Hepatocyte (in vitro differentiated cells): ENCODE results near the gene NRL. TPM values are rescaled to one million over a fixed set of nuclear protein-coding genes. Genes with fewer than 3 reads are reported as not detected.

Experiments
- DNase-seq: peaks from one replicate; pipeline ENCODE4 v3.0.0-alpha.2; 2016; ENCODE audit warnings: low spot score
- H2AFZ ChIP-seq: fragments of 200-600 bp; sonication (generic); 2 replicates; pipeline ENCODE4 v1.6.0; 2016; ENCODE audit warnings: antibody characterized with exemption, mild to moderate bottlenecking
- H3K27ac ChIP-seq: fragments of 200-600 bp; sonication (generic); 2 replicates; pipeline ENCODE4 v1.5.1; 2016; ENCODE audit warnings: mild to moderate bottlenecking
- H3K27me3 ChIP-seq: fragments of 200-600 bp; sonication (generic); 2 replicates; pipeline ENCODE4 v1.6.1; 2016
- H3K36me3 ChIP-seq: fragments of 200-600 bp; sonication (generic); replicated peaks from 2 replicates; pipeline ENCODE4 v1.5.1; 2016; ENCODE audit warnings: low read depth; ENCODE audit not compliant: insufficient read depth
- H3K4me1 ChIP-seq: fragments of 200-600 bp; sonication (generic); 2 replicates; pipeline ENCODE4 v1.5.1; 2016; ENCODE audit warnings: mild to moderate bottlenecking, moderate library complexity; ENCODE audit not compliant: insufficient read depth
- H3K4me2 ChIP-seq: fragments of 200-600 bp; sonication (generic); 2 replicates; pipeline ENCODE4 v1.6.0; 2016
- H3K4me3 ChIP-seq: fragments of 200-600 bp; sonication (generic); 2 replicates; pipeline ENCODE4 v1.5.1; 2016; ENCODE audit warnings: mild to moderate bottlenecking
- H3K79me2 ChIP-seq: fragments of 200-600 bp; sonication (generic); 2 replicates; pipeline ENCODE4 v1.6.0; 2017; ENCODE audit warnings: mild to moderate bottlenecking
- H3K9me2 ChIP-seq: fragments of 200-600 bp; sonication (generic); replicated peaks from 2 replicates; pipeline ENCODE4 v1.6.0; 2017; ENCODE audit warnings: mild to moderate bottlenecking; ENCODE audit not compliant: insufficient read depth
- H3K9me3 ChIP-seq: fragments of 200-600 bp; sonication (generic); 2 replicates; pipeline ENCODE4 v1.5.1; 2016; ENCODE audit warnings: low read depth, mild to moderate bottlenecking
- H4K20me1 ChIP-seq: fragments of 200-600 bp; sonication (generic); 2 replicates; pipeline ENCODE4 v1.6.0; 2016; ENCODE audit warnings: mild to moderate bottlenecking; ENCODE audit not compliant: insufficient read depth, poor library complexity, severe bottlenecking
- CTCF ChIP-seq: fragments of 200-600 bp; sonication (generic); IDR thresholded peaks from 2 replicates; pipeline ENCODE4 v1.5.1; 2016; ENCODE audit warnings: antibody characterized with exemption, mild to moderate bottlenecking; ENCODE audit not compliant: poor library complexity
- EZH2 ChIP-seq: fragments of 200-600 bp; sonication (generic); IDR thresholded peaks from 2 replicates; pipeline ENCODE4 v1.6.1; 2016; ENCODE audit warnings: antibody characterized with exemption, mild to moderate bottlenecking, borderline replicate concordance
- EZH2phosphoT487 ChIP-seq: fragments of 200-600 bp; sonication (generic); IDR thresholded peaks from one replicate; pipeline ENCODE4 v1.6.1; 2018; ENCODE audit warnings: antibody characterized with exemption, mild to moderate bottlenecking, low read depth, moderate library complexity; ENCODE audit not compliant: unreplicated experiment, severe bottlenecking
- WGBS: methylation state at CpG from one replicate; pipeline ENCODE4 v1.1.6; 2016; ENCODE audit warnings: low lambda C conversion rate; ENCODE audit errors: missing lambda C conversion rate; 5-methylcytosine and 5-hydroxymethylcytosine counted together
- polyA plus RNA-seq: library from polyadenylated mRNA; unstranded; fragments of >200 nt; fragmentation: Nextera tagmentation; extraction: Ambion mirVana; gene quantifications from 2 replicates; pipeline ENCODE4 v1.2.1, GENCODE V29; 2016
- total RNA-seq: library from RNA; depleted of rRNA; stranded (reverse); fragments of >200 nt; gene quantifications from 2 replicates; pipeline ENCODE4 v1.2.3, GENCODE V29; 2014

Gene NRL
- total and polyA plus RNA-seq, 2 experiments from 2014 or later = 1.2 to 2.4 TPM

GRCh38 chr14:24136684-24137528, 22.2 kb upstream of the NRL start:
- Histone ChIP-seq H3K4me1 (peaks cover 7% of the 10 kb centered on the region), H3K9me2 (no peaks in the 10 kb centered on the region), H3K79me2 (peaks cover 43% of the 10 kb centered on the region), H3K27me3 (no peaks in the 10 kb centered on the region), H3K27ac (peak overlapping the region; percentile 89), H3K9me3 (no peaks in the 10 kb centered on the region), H3K4me3 (peak overlapping the region; percentile 95), H3K36me3 (no peaks in the 10 kb centered on the region), H2AFZ (no peak overlapping the region), H4K20me1 (peaks cover 3% of the 10 kb centered on the region), H3K4me2 (peak overlapping the region; percentile 97)
- 39% methylated on average over 12 of the region's 13 CpGs for WGBS
- no peak for DNase-seq
- no peak for TF ChIP-seq EZH2
- no peak for TF ChIP-seq CTCF
- no peak for TF ChIP-seq EZH2phosphoT487

- DNase-seq = peak; percentile 97
- Histone ChIP-seq H4K20me1 (peaks cover 3% of the 10 kb centered on the region), H3K36me3 (no peaks in the 10 kb centered on the region), H3K27ac (peak within 1 kb of the TSS; percentile 89), H3K4me1 (peaks cover 7% of the 10 kb centered on the region), H3K4me2 (peak within 1 kb of the TSS; percentile 97), H3K27me3 (no peaks in the 10 kb centered on the region), H3K9me3 (no peaks in the 10 kb centered on the region), H3K79me2 (peaks cover 43% of the 10 kb centered on the region), H3K9me2 (no peaks in the 10 kb centered on the region), H3K4me3 (peak within 1 kb of the TSS; percentile 95), H2AFZ (peak within 1 kb of the TSS; percentile 93)
- under 1% methylated on average over 21 of the region's 75 CpGs for WGBS
- no peak for TF ChIP-seq EZH2
- TF ChIP-seq EZH2phosphoT487 = no peak
- TF ChIP-seq CTCF = no peak
Measured at GRCh38 chr14:24135834-24136683, 21.3 kb upstream of the NRL start, which contains the start of gene PSME1. Gene PSME1, plus strand, starts transcription at chr14:24136194. Its CDS starts 69 bp downstream, at chr14:24136263.

GRCh38 chr14:24135584-24135833, 20.8 kb upstream of the NRL start:
- peak overlapping the region; percentile 35 for H3K4me3 ChIP-seq
- 6% methylated on average over 9 of the region's 9 CpGs for WGBS

GRCh38 chr14:24133735-24134134, 19.0 kb upstream of the NRL start:
- Histone ChIP-seq H3K4me1 (peaks cover 7% of the 10 kb centered on the region), H3K79me2 (peaks cover 27% of the 10 kb centered on the region), H3K9me3 (no peaks in the 10 kb centered on the region), H3K27me3 (no peaks in the 10 kb centered on the region), H3K4me2 (no peak overlapping the region), H3K4me3 (no peak overlapping the region), H3K9me2 (no peaks in the 10 kb centered on the region), H3K27ac (no peak overlapping the region), H4K20me1 (no peaks in the 10 kb centered on the region), H3K36me3 (no peaks in the 10 kb centered on the region), H2AFZ (no peak overlapping the region)
- no peak for TF ChIP-seq EZH2phosphoT487
- no peak for TF ChIP-seq CTCF
- no peak for TF ChIP-seq EZH2
- 100% methylated on average over 1 of the region's 1 CpG for WGBS
- DNase-seq = no peak

More at GRCh38 chr14:24135584-24135833, 20.8 kb upstream of the NRL start:
- Histone ChIP-seq H3K4me1 (peaks cover 7% of the 10 kb centered on the region), H3K4me2 (peak overlapping the region; percentile 88), H2AFZ (peak overlapping the region; percentile 80), H3K27ac (peak overlapping the region; percentile 63), H3K79me2 (peaks cover 43% of the 10 kb centered on the region), H3K27me3 (no peaks in the 10 kb centered on the region), H3K36me3 (no peaks in the 10 kb centered on the region), H4K20me1 (peaks cover 3% of the 10 kb centered on the region), H3K9me2 (no peaks in the 10 kb centered on the region), H3K9me3 (no peaks in the 10 kb centered on the region)
- TF ChIP-seq EZH2phosphoT487 = no peak
- DNase-seq = no peak
